ENCODE results near the gene BRPF1.

Gene BRPF1

DNA sequence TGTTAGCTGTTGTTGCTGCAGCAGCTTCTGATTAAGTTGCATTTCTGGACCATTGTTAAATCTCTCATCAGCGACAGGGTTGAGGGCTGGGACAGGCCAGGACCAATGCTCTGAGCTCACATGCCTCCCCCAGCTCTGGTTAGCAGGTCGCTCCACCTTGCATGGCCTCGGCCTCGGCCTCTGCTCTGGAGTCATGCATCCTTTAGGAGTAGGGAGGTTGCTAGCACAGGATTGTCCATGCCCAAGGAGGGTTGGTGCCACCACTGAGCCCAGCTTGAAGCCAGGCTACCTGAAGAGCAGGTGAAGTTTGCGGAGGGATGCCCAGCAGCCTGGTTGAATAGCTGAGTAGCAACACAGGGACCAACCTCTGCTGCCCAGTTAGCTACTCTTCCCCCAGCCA is 39.1 kb upstream of the BRPF1 start:
- H2AFZ ChIP-seq (ENCODE audit: low read length) = no peak overlapping the region
- H3K4me2 ChIP-seq (ENCODE audit: low read depth, low read length, poor library complexity, severe bottlenecking) = no peak overlapping the region
- H3K36me3 ChIP-seq (ENCODE audit: insufficient read depth, low read length) = peaks cover 31% of the 10 kb centered on the region; the same call in 1 of the 2 replicates

DNA sequence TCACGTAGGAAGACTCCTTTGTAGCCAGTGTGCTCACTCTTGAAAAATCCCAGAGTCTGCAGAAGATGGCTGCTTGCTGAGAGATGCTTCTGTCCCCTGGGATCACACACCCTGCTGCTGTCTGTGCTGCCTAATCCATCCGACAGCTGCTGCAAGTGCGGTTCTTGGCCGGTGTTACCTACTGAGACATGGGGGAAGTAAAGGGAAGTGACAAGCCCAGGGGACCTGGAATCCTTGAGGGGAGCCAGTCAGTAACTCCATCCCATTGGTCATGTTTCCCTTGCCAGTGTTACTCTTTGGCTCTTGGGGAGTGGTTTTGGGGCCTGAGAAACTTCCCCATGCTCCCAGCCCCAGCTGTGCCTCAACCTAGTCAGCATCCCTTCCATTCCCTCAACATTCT is 36.2 kb upstream of the BRPF1 start:
- no peaks in the 10 kb centered on the region for H4K20me1 ChIP-seq (ENCODE audit: insufficient read depth, low read length, poor library complexity, severe bottlenecking)
- H3F3A ChIP-seq (ENCODE audit: low read depth) = no peaks in the 10 kb centered on the region

More for the DNA sequence above, 39.1 kb upstream of the BRPF1 start:
- no peak overlapping the region for H3K4me3 ChIP-seq (ENCODE audit: low read length, poor library complexity, severe bottlenecking)
- H3K4me1 ChIP-seq (ENCODE audit: insufficient read depth, low read length, poor library complexity, severe bottlenecking) = peaks cover 16% of the 10 kb centered on the region
- H4K20me1 ChIP-seq (ENCODE audit: insufficient read depth, low read length, poor library complexity, severe bottlenecking) = no peaks in the 10 kb centered on the region
- H3F3A ChIP-seq (ENCODE audit: low read depth) = no peaks in the 10 kb centered on the region
- no peaks in the 10 kb centered on the region for H3K79me2 ChIP-seq (ENCODE audit: insufficient read depth, low read length)
- no peaks in the 10 kb centered on the region for H3K9me3 ChIP-seq (ENCODE audit: insufficient read depth, low read depth, low read length)
- no peak overlapping the region for H3K9ac ChIP-seq (ENCODE audit: low read depth, low read length, poor library complexity, severe bottlenecking)
- TF ChIP-seq EZH2phosphoT487 (IDR thresholded peaks at IDR 0.05; ENCODE audit: borderline replicate concordance) = no peak
- TF ChIP-seq, protein P1, sequence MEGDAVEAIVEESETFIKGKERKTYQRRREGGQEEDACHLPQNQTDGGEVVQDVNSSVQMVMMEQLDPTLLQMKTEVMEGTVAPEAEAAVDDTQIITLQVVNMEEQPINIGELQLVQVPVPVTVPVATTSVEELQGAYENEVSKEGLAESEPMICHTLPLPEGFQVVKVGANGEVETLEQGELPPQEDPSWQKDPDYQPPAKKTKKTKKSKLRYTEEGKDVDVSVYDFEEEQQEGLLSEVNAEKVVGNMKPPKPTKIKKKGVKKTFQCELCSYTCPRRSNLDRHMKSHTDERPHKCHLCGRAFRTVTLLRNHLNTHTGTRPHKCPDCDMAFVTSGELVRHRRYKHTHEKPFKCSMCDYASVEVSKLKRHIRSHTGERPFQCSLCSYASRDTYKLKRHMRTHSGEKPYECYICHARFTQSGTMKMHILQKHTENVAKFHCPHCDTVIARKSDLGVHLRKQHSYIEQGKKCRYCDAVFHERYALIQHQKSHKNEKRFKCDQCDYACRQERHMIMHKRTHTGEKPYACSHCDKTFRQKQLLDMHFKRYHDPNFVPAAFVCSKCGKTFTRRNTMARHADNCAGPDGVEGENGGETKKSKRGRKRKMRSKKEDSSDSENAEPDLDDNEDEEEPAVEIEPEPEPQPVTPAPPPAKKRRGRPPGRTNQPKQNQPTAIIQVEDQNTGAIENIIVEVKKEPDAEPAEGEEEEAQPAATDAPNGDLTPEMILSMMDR (conservative IDR thresholded peaks at IDR 0.05; ENCODE audit: low read length) = no peak
- H3K27me3 ChIP-seq (ENCODE audit: insufficient read depth, low read length, poor library complexity, severe bottlenecking) = no peaks in the 10 kb centered on the region
- H3K9me2 ChIP-seq (replicated peaks; ENCODE audit: low read depth, low read length) = no peaks in the 10 kb centered on the region

DNA sequence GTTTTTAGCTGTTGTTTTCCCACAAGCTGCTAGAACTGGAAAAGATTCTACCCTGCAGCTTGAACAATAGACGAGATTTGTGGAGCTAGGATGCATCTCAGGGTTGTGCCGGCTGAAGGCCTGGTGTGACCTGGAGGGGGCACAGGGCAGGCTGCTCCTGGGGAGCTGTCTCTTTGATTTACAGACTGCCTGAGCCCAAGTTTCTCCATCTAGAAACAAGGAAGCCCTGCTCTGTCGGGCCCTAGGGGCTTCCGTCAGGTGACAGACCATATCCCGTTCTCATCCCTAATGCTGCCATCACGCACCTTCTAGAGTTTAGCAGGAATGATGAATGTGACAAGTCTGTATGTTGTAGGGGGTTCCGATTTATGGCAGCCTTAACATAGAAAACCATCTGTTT is 35.8 kb upstream of the BRPF1 start:
- Histone ChIP-seq H3K27me3 (ENCODE audit: insufficient read depth, low read length, poor library complexity, severe bottlenecking) (no peaks in the 10 kb centered on the region), H3K9ac (ENCODE audit: low read depth, low read length, poor library complexity, severe bottlenecking) (no peak overlapping the region), H3K79me2 (ENCODE audit: insufficient read depth, low read length) (no peaks in the 10 kb centered on the region), H3K36me3 (ENCODE audit: insufficient read depth, low read length) (peaks cover 4% of the 10 kb centered on the region; the same call in 1 of the 2 replicates), H3F3A (ENCODE audit: low read depth) (no peaks in the 10 kb centered on the region), H2AFZ (ENCODE audit: low read length) (no peak overlapping the region), H3K4me3 (ENCODE audit: low read length, poor library complexity, severe bottlenecking) (no peak overlapping the region), H4K20me1 (ENCODE audit: insufficient read depth, low read length, poor library complexity, severe bottlenecking) (no peaks in the 10 kb centered on the region), H3K9me2 (replicated peaks; ENCODE audit: low read depth, low read length) (no peaks in the 10 kb centered on the region), H3K4me1 (ENCODE audit: insufficient read depth, low read length, poor library complexity, severe bottlenecking) (peaks cover 10% of the 10 kb centered on the region), H3K9me3 (ENCODE audit: insufficient read depth, low read depth, low read length) (no peaks in the 10 kb centered on the region), H3K4me2 (ENCODE audit: low read depth, low read length, poor library complexity, severe bottlenecking) (no peak overlapping the region)
- TF ChIP-seq, protein P1 (conservative IDR thresholded peaks at IDR 0.05; ENCODE audit: low read length) = no peak
- no peak for TF ChIP-seq EZH2phosphoT487 (IDR thresholded peaks at IDR 0.05; ENCODE audit: borderline replicate concordance)

More for the DNA sequence above, 36.2 kb upstream of the BRPF1 start:
- H3K27me3 ChIP-seq (ENCODE audit: insufficient read depth, low read length, poor library complexity, severe bottlenecking) = no peaks in the 10 kb centered on the region
- no peaks in the 10 kb centered on the region for H3K79me2 ChIP-seq (ENCODE audit: insufficient read depth, low read length)
- no peaks in the 10 kb centered on the region for H3K9me2 ChIP-seq (replicated peaks; ENCODE audit: low read depth, low read length)
- no peak overlapping the region for H3K9ac ChIP-seq (ENCODE audit: low read depth, low read length, poor library complexity, severe bottlenecking)
- H2AFZ ChIP-seq (ENCODE audit: low read length) = no peak overlapping the region
- peaks cover 14% of the 10 kb centered on the region for H3K4me1 ChIP-seq (ENCODE audit: insufficient read depth, low read length, poor library complexity, severe bottlenecking)
- H3K9me3 ChIP-seq (ENCODE audit: insufficient read depth, low read depth, low read length) = no peaks in the 10 kb centered on the region
- no peak overlapping the region for H3K4me3 ChIP-seq (ENCODE audit: low read length, poor library complexity, severe bottlenecking)
- H3K4me2 ChIP-seq (ENCODE audit: low read depth, low read length, poor library complexity, severe bottlenecking) = no peak overlapping the region
- peaks cover 5% of the 10 kb centered on the region; the same call in 1 of the 2 replicates for H3K36me3 ChIP-seq (ENCODE audit: insufficient read depth, low read length)
- no peak for TF ChIP-seq EZH2phosphoT487 (IDR thresholded peaks at IDR 0.05; ENCODE audit: borderline replicate concordance)
- TF ChIP-seq, protein P1 (conservative IDR thresholded peaks at IDR 0.05; ENCODE audit: low read length) = no peak

All from Loucy (cell line).